H1 (cell line): ENCODE measurements around the gene RABEPK. TPM values are rescaled to one million over a fixed set of nuclear protein-coding genes. Genes with fewer than 3 reads are reported as not detected.

Experiments
- CTCF ChIA-PET: fragments of 300-600 bp; sonication (Branson Sonifier 250); formaldehyde crosslinking; loops from one replicate; lab custom pipeline; 2021; ENCODE audit not compliant: partially characterized antibody; lab: Charles Lee
- POLR2A ChIA-PET: fragments of 300-600 bp; sonication (Branson Sonifier 250); formaldehyde crosslinking; loops from one replicate; lab custom pipeline; 2021; ENCODE audit warnings: inconsistent platforms; ENCODE audit not compliant: partially characterized antibody; lab: Charles Lee
- DNase-seq, 2 experiments: peaks; one replicate each; pipeline versions ENCODE4 v3.0.0 to v3.0.0-alpha.2; 2010 to 2022; ENCODE audit warnings: low spot score in 2 of 2, low read depth in 1 of 2, mixed read lengths in 1 of 2
- FAIRE-seq: peaks from 2 replicates; lab custom pipeline; 2011; peaks lifted over from hg19 to GRCh38; lab: Jason Lieb, UNC
- H2AFZ ChIP-seq: 2 replicates; pipeline ENCODE4 v1.8.1; 2012; ENCODE audit warnings: low read length, inconsistent platforms
- H2AK5ac ChIP-seq: 2 replicates; pipeline ENCODE4 v1.6.1; 2013; ENCODE audit warnings: low read depth, low read length
- H2BK120ac ChIP-seq: replicated peaks from 2 replicates; pipeline ENCODE3; 2013; ENCODE audit warnings: low read depth, low read length, inconsistent platforms
- H2BK12ac ChIP-seq: 2 replicates; pipeline ENCODE4 v1.6.1; 2013; ENCODE audit warnings: low read depth, low read length
- H2BK15ac ChIP-seq: 2 replicates; pipeline ENCODE4 v1.6.1; 2013; ENCODE audit warnings: low read length
- H2BK20ac ChIP-seq: 2 replicates; pipeline ENCODE4 v1.6.1; 2013; ENCODE audit warnings: low read length
- H2BK5ac ChIP-seq: 2 replicates; pipeline ENCODE4 v1.6.1; 2013; ENCODE audit warnings: low read depth, low read length
- H3K14ac ChIP-seq: 2 replicates; pipeline ENCODE4 v1.6.1; 2013; ENCODE audit warnings: inconsistent platforms; ENCODE audit not compliant: insufficient read length
- H3K18ac ChIP-seq: 2 replicates; pipeline ENCODE4 v1.6.1; 2013; ENCODE audit warnings: low read length; ENCODE audit errors: extremely low read depth
- H3K23ac ChIP-seq: 2 replicates; pipeline ENCODE4 v1.6.1; 2013; ENCODE audit warnings: inconsistent platforms; ENCODE audit not compliant: insufficient read length
- H3K23me2 ChIP-seq: 2 replicates; pipeline ENCODE4 v1.6.1; 2013; ENCODE audit warnings: low read depth, low read length
- H3K27ac ChIP-seq: 2 replicates; pipeline ENCODE4 v1.6.1; 2011; ENCODE audit warnings: low read depth, low read length, inconsistent platforms
- H3K27me3 ChIP-seq, 4 experiments: replicated peaks in 1 of 4; 1 replicate in 1 of 4; 2 replicates in 3 of 4; pipeline versions ENCODE4 v1.6.1 to v1.8.1; 2011 to 2013; ENCODE audit warnings: low read length in 3 of 4, mild to moderate bottlenecking in 3 of 4, inconsistent platforms in 2 of 4, mixed read lengths in 2 of 4, moderate library complexity in 1 of 4; ENCODE audit not compliant: control insufficient read depth in 3 of 4, insufficient read depth in 3 of 4; ENCODE audit errors: extremely low read depth in 1 of 4
- H3K36me3 ChIP-seq, 4 experiments: 2 replicates each; pipeline versions ENCODE4 v1.6.1 to v1.8.1; 2011 to 2013; ENCODE audit warnings: mild to moderate bottlenecking in 4 of 4, low read length in 3 of 4, moderate library complexity in 2 of 4, control low read depth in 1 of 4, inconsistent platforms in 1 of 4; ENCODE audit not compliant: insufficient read depth in 4 of 4, control insufficient read depth in 2 of 4
- H3K4ac ChIP-seq: replicated peaks from 2 replicates; pipeline ENCODE3; 2013; ENCODE audit warnings: low read length, low read depth, mixed read lengths, inconsistent platforms; ENCODE audit not compliant: insufficient read length
- H3K4me1 ChIP-seq, 4 experiments: replicated peaks in 1 of 4; 1 replicate in 1 of 4; 2 replicates in 3 of 4; pipeline versions ENCODE4 v1.6.1 to v1.8.1; 2011 to 2013; ENCODE audit warnings: low read length in 3 of 4, inconsistent platforms in 2 of 4, mixed read lengths in 1 of 4; ENCODE audit not compliant: insufficient read depth in 4 of 4, control insufficient read depth in 3 of 4
- H3K4me2 ChIP-seq, 2 experiments: 2 replicates each; pipeline versions ENCODE4 v1.6.1 to v1.8.1; 2011 to 2013; ENCODE audit warnings: low read depth in 2 of 2, low read length in 2 of 2, control low read depth in 1 of 2, inconsistent platforms in 1 of 2, mild to moderate bottlenecking in 1 of 2; ENCODE audit not compliant: insufficient read depth in 1 of 2
- H3K4me3 ChIP-seq, 4 experiments: fragments of 200-600, 300-600 bp in 1 of 4; sonication (generic), shearing (Covaris generic), sonication (Bioruptor Twin) in 1 of 4; 2 replicates each; pipeline versions ENCODE4 v1.5.1 to v1.8.1; 2011 to 2016; ENCODE audit warnings: low read length in 4 of 4, low read depth in 3 of 4, control low read depth in 2 of 4, inconsistent platforms in 2 of 4, mild to moderate bottlenecking in 2 of 4, mixed read lengths in 1 of 4, moderate library complexity in 1 of 4; ENCODE audit not compliant: insufficient read depth in 2 of 4; ENCODE audit errors: extremely low read depth in 1 of 4
- H3K56ac ChIP-seq: replicated peaks from 2 replicates; pipeline ENCODE3; 2013; ENCODE audit warnings: low read depth, mild to moderate bottlenecking, mixed read lengths, low read length, inconsistent platforms; ENCODE audit not compliant: insufficient read length
- H3K79me1 ChIP-seq: 2 replicates; pipeline ENCODE4 v1.6.1; 2013; ENCODE audit warnings: low read depth, low read length, control low read depth
- H3K79me2 ChIP-seq, 2 experiments: 2 replicates each; pipeline versions ENCODE4 v1.6.1 to v1.8.1; 2012 to 2013; ENCODE audit warnings: low read length in 2 of 2, mild to moderate bottlenecking in 2 of 2, inconsistent platforms in 1 of 2; ENCODE audit not compliant: insufficient read depth in 2 of 2, control insufficient read depth in 1 of 2
- H3K9ac ChIP-seq, 4 experiments: replicated peaks in 1 of 4; 1 replicate in 1 of 4; 2 replicates in 3 of 4; pipeline versions ENCODE4 v1.6.1 to v1.8.1; 2011 to 2013; ENCODE audit warnings: low read depth in 3 of 4, low read length in 3 of 4, control low read depth in 2 of 4, mild to moderate bottlenecking in 2 of 4, moderate library complexity in 2 of 4, inconsistent platforms in 1 of 4; ENCODE audit errors: extremely low read depth in 1 of 4
- H3K9me3 ChIP-seq, 2 experiments: 2 replicates each; pipeline versions ENCODE4 v1.6.1 to v1.8.1; 2012 to 2013; ENCODE audit warnings: mild to moderate bottlenecking in 2 of 2, moderate library complexity in 2 of 2, control low read depth in 1 of 2, inconsistent platforms in 1 of 2, low read depth in 1 of 2, low read length in 1 of 2, mixed read lengths in 1 of 2; ENCODE audit not compliant: insufficient read depth in 2 of 2
- H4K20me1 ChIP-seq, 2 experiments: replicated peaks in 1 of 2; 2 replicates each; pipeline versions ENCODE3 to v1.8.1; 2011 to 2013; ENCODE audit warnings: inconsistent platforms in 2 of 2, low read length in 2 of 2, mild to moderate bottlenecking in 1 of 2; ENCODE audit not compliant: insufficient read depth in 2 of 2, control insufficient read depth in 1 of 2
- H4K5ac ChIP-seq: 2 replicates; pipeline ENCODE4 v1.6.1; 2013; ENCODE audit warnings: low read length, low read depth, mixed read lengths, inconsistent platforms; ENCODE audit not compliant: insufficient read length
- H4K8ac ChIP-seq: 2 replicates; pipeline ENCODE4 v1.8.0; 2013; ENCODE audit warnings: mild to moderate bottlenecking, moderate library complexity, low read length, inconsistent platforms; ENCODE audit not compliant: insufficient read depth; ENCODE audit errors: extremely low read depth
- H4K91ac ChIP-seq: replicated peaks from 2 replicates; pipeline ENCODE3; 2013; ENCODE audit warnings: low read length, mixed read lengths, inconsistent platforms; ENCODE audit not compliant: insufficient read length
- BCL11A ChIP-seq, 2 experiments: IDR thresholded peaks; one replicate each; pipeline ENCODE4 v1.6.1; 2011; ENCODE audit warnings: low read depth in 2 of 2, low read length in 2 of 2, mild to moderate bottlenecking in 2 of 2
- CBX8 ChIP-seq: fragments of 300-800, 300-1000 bp; sonication (generic); IDR thresholded peaks from 2 replicates; pipeline ENCODE4 v1.7.1; 2016; ENCODE audit warnings: low read depth, low read length, borderline replicate concordance
- EGR1 ChIP-seq: IDR thresholded peaks from 2 replicates; pipeline ENCODE4 v1.6.1; 2011; ENCODE audit warnings: low read depth, low read length, borderline replicate concordance
- EP300 ChIP-seq, 2 experiments: IDR thresholded peaks; 1 replicate in 1 of 2; 2 replicates in 1 of 2; pipeline ENCODE4 v1.6.1; 2011 to 2012; ENCODE audit warnings: low read depth in 2 of 2, low read length in 2 of 2, mild to moderate bottlenecking in 2 of 2, borderline replicate concordance in 1 of 2, inconsistent platforms in 1 of 2, moderate library complexity in 1 of 2
- KDM1A ChIP-seq: fragments of 200-600, 300-600 bp; sonication (generic); IDR thresholded peaks from 2 replicates; pipeline ENCODE4 v1.7.1; 2016; ENCODE audit warnings: mild to moderate bottlenecking, low read length, borderline replicate concordance
- NRF1 ChIP-seq: IDR thresholded peaks from 2 replicates; pipeline ENCODE4 v1.6.1; 2011; ENCODE audit warnings: mild to moderate bottlenecking, low read depth, low read length, improper control_type of control experiment
- PHF8 ChIP-seq: fragments of 200-600 bp; sonication (generic); conservative IDR thresholded peaks from 2 replicates; pipeline ENCODE4 v1.7.1; 2012; ENCODE audit warnings: low read depth, mild to moderate bottlenecking, inconsistent platforms, low read length, moderate library complexity
- POLR2A ChIP-seq, 2 experiments: IDR thresholded peaks; 1 replicate in 1 of 2; 2 replicates in 1 of 2; pipeline ENCODE4 v1.6.1; 2011; ENCODE audit warnings: low read depth in 2 of 2, low read length in 2 of 2, mild to moderate bottlenecking in 2 of 2; ENCODE audit errors: control extremely low read depth in 1 of 2
- POU5F1 ChIP-seq: IDR thresholded peaks from 2 replicates; pipeline ENCODE4 v1.6.1; 2011; ENCODE audit warnings: low read depth, mild to moderate bottlenecking, low read length, moderate library complexity
- RFX5 ChIP-seq: IDR thresholded peaks from 2 replicates; pipeline ENCODE4 v1.6.1; 2011; ENCODE audit warnings: low read depth, low read length, improper control_type of control experiment, borderline replicate concordance
- RXRA ChIP-seq: IDR thresholded peaks from 2 replicates; pipeline ENCODE4 v1.6.1; 2011; ENCODE audit warnings: low read depth, mild to moderate bottlenecking, low read length, moderate library complexity; ENCODE audit not compliant: insufficient read depth
- SIN3A ChIP-seq, 2 experiments: IDR thresholded peaks in 1 of 2; conservative IDR thresholded peaks in 1 of 2; 2 replicates each; pipeline ENCODE4 v1.6.1; 2011 to 2012; ENCODE audit warnings: low read length in 2 of 2, improper control_type of control experiment in 1 of 2, low read depth in 1 of 2, mild to moderate bottlenecking in 1 of 2
- USF2 ChIP-seq: IDR thresholded peaks from 2 replicates; pipeline ENCODE4 v1.6.1; 2011; ENCODE audit warnings: low read length, improper control_type of control experiment
- WGBS, 2 experiments: shearing (Covaris generic) in 1 of 2; methylation state at CpG; one replicate each; pipeline versions ENCODE4 v1.1.6 to v1.1.7; 2013 to 2015; ENCODE audit warnings: low lambda C conversion rate in 2 of 2, mixed read lengths in 2 of 2, inconsistent platforms in 1 of 2, low coverage in 1 of 2, missing lambda C conversion rate in 1 of 2; ENCODE audit not compliant: insufficient replicate concordance in 2 of 2, insufficient coverage in 1 of 2, insufficient read length in 1 of 2; ENCODE audit errors: extremely low coverage in 1 of 2, missing lambda C conversion rate in 1 of 2; 5-methylcytosine and 5-hydroxymethylcytosine counted together
- polyA plus RNA-seq, 7 experiments: library from polyadenylated mRNA; depleted of rRNA in 3 of 7; stranded (reverse) in 5 of 7; unstranded in 2 of 7; fragments of >200 nt in 5 of 7; fragments of 200-250 nt in 2 of 7; gene quantifications; 1 replicate in 5 of 7; 2 replicates in 1 of 7; 4 replicates in 1 of 7; pipeline versions ENCODE4 v1.2.1 to v1.2.3, GENCODE V29; 2011 to 2013; ENCODE audit warnings: missing spikeins in 2 of 7, mixed read lengths in 2 of 7
- total RNA-seq: library from RNA; stranded (reverse); fragmentation: NEBNext Ultra II Directional; extraction: Animal tissue kit (Norgen Biotek cat#: 25700); gene quantifications from 2 replicates; pipeline ENCODE4 v1.2.1, GENCODE V29; 2021

Gene RABEPK
- total and polyA plus RNA-seq, 2 of the 8 experiments (the other 6 are each of a cell fraction or from before 2014, with no cell fraction given): 26.3 to 34.3 TPM

GRCh38 chr9:125218621-125219020 is 18.3 kb downstream of the RABEPK start:
- no peak overlapping the region for H2AK5ac ChIP-seq
- H3K4me2 ChIP-seq: no peak overlapping the region
- no peak overlapping the region for H3K27ac ChIP-seq
- no peak overlapping the region for H2AFZ ChIP-seq
- H3K9ac ChIP-seq: no peak overlapping the region
- H3K79me1 ChIP-seq: no peaks in the 10 kb centered on the region
- H3K14ac ChIP-seq: no peak overlapping the region
- no peak overlapping the region for H3K23ac ChIP-seq
- H3K27me3 ChIP-seq: no peaks in the 10 kb centered on the region
- 90% methylated on average over 3 of the region's 3 CpGs; no CpG with 5 or more reads in 1 of the 2 experiments for WGBS, 2 experiments
- H4K91ac ChIP-seq: no peak overlapping the region
- H3K56ac ChIP-seq: no peak overlapping the region
- no peak overlapping the region for H3K18ac ChIP-seq
- H3K23me2 ChIP-seq: no peaks in the 10 kb centered on the region
- H2BK15ac ChIP-seq: no peak overlapping the region
- DNase-seq (no peak), FAIRE-seq (no peak)
- no peak overlapping the region for H3K4ac ChIP-seq
- POLR2A ChIA-PET: interaction anchor here (1.3 kb wide), 1 partner anchor 15 kb away, joined by 6 read pairs; no protein-coding TSS in a partner anchor
- H3K9me3 ChIP-seq: no peaks in the 10 kb centered on the region
- H2BK120ac ChIP-seq: no peak overlapping the region
- H3K4me1 ChIP-seq: no peaks in the 10 kb centered on the region
- H4K5ac ChIP-seq: no peak overlapping the region
- no peak overlapping the region for H2BK12ac ChIP-seq
- CTCF ChIA-PET: interaction anchor here (0.6 to 1.0 kb wide), 3 partner anchors 12 to 135 kb away, joined by 3 read pairs; no protein-coding TSS in a partner anchor
- peaks cover 0 to 10% (median 4%) of the 10 kb centered on the region in 4 experiments; a peak in 6 of 8 replicates for H3K36me3 ChIP-seq
- H4K8ac ChIP-seq: no peak overlapping the region
- H2BK20ac ChIP-seq: no peak overlapping the region
- no peak overlapping the region for H2BK5ac ChIP-seq
- H3K79me2 ChIP-seq: no peaks in the 10 kb centered on the region
- peaks cover 0 to 1% of the 10 kb centered on the region in 2 experiments for H4K20me1 ChIP-seq
- H3K4me3 ChIP-seq: no peak overlapping the region
- no peak for TF ChIP-seq CBX8
- no peak for TF ChIP-seq RFX5
- TF ChIP-seq KDM1A: no peak
- no peak for TF ChIP-seq USF2
- TF ChIP-seq POLR2A (IDR thresholded peaks at IDR 0.05; ENCODE audit: control extremely low read depth in 1 of 2, low read depth in 2 of 2, low read length in 2 of 2): no peak
- TF ChIP-seq RXRA: no peak
- no peak for TF ChIP-seq BCL11A (IDR thresholded peaks at IDR 0.05; ENCODE audit: low read depth in 2 of 2, low read length in 2 of 2)
- TF ChIP-seq POU5F1: no peak
- TF ChIP-seq SIN3A (conservative IDR thresholded peaks at IDR 0.05 in 1 of 2, IDR thresholded peaks at IDR 0.05 in 1 of 2; ENCODE audit: low read depth in 1 of 2, low read length in 2 of 2): no peak
- no peak for TF ChIP-seq EGR1
- TF ChIP-seq NRF1: no peak
- TF ChIP-seq EP300 (IDR thresholded peaks at IDR 0.05; ENCODE audit: borderline replicate concordance in 1 of 2, low read depth in 2 of 2, low read length in 2 of 2): no peak
- TF ChIP-seq PHF8: no peak
